H9 (cell line): Measurements from ENCODE around the gene DAB1. TPM values are rescaled to one million over a fixed set of nuclear protein-coding genes. Genes with fewer than 3 reads are reported as not detected.

Experiments
- DNase-seq: peaks from one replicate; pipeline ENCODE4 v3.0.0-alpha.2; 2017
- H2AFZ ChIP-seq: one replicate; pipeline ENCODE4 v1.6.1; 2013; ENCODE audit warnings: mild to moderate bottlenecking, low read length, control low read depth, moderate library complexity
- H2AK5ac ChIP-seq: 2 replicates; pipeline ENCODE4 v1.6.1; 2013; ENCODE audit warnings: low read length, control low read depth, mixed read lengths; ENCODE audit not compliant: insufficient read length
- H2BK120ac ChIP-seq: one replicate; pipeline ENCODE4 v1.6.1; 2013; ENCODE audit warnings: low read depth, mild to moderate bottlenecking, low read length, control low read depth, inconsistent platforms; ENCODE audit not compliant: poor library complexity, severe bottlenecking
- H2BK12ac ChIP-seq: 2 replicates; pipeline ENCODE4 v1.6.1; 2013; ENCODE audit warnings: low read length, control low read depth, mixed read lengths, low read depth; ENCODE audit not compliant: insufficient read length
- H2BK15ac ChIP-seq: 2 replicates; pipeline ENCODE4 v1.6.1; 2013; ENCODE audit warnings: low read depth, low read length, control low read depth
- H2BK20ac ChIP-seq: one replicate; pipeline ENCODE4 v1.6.1; 2013; ENCODE audit warnings: low read depth, mild to moderate bottlenecking, low read length, control low read depth, inconsistent platforms; ENCODE audit not compliant: poor library complexity, severe bottlenecking
- H2BK5ac ChIP-seq: 2 replicates; pipeline ENCODE4 v1.6.1; 2013; ENCODE audit warnings: low read length, control low read depth, mixed read lengths; ENCODE audit not compliant: insufficient read length
- H3K14ac ChIP-seq: 2 replicates; pipeline ENCODE4 v1.6.1; 2013; ENCODE audit warnings: low read length, control low read depth; ENCODE audit not compliant: insufficient read depth
- H3K18ac ChIP-seq: 2 replicates; pipeline ENCODE4 v1.6.1; 2013; ENCODE audit warnings: low read depth, mild to moderate bottlenecking, mixed read lengths, low read length, control low read depth; ENCODE audit not compliant: insufficient read length
- H3K23ac ChIP-seq: 2 replicates; pipeline ENCODE4 v1.6.1; 2013; ENCODE audit warnings: low read length, control low read depth, mixed read lengths, low read depth; ENCODE audit not compliant: insufficient read length
- H3K23me2 ChIP-seq: 2 replicates; pipeline ENCODE4 v1.6.1; 2013; ENCODE audit warnings: low read depth, mild to moderate bottlenecking, mixed read lengths, low read length, control low read depth; ENCODE audit not compliant: insufficient read length, poor library complexity, severe bottlenecking
- H3K27ac ChIP-seq: 2 replicates; pipeline ENCODE4 v1.5.1; 2013; ENCODE audit warnings: low read length, control low read depth, mixed read lengths, low read depth; ENCODE audit not compliant: insufficient read length
- H3K27me3 ChIP-seq: 2 replicates; pipeline ENCODE4 v1.6.1; 2013; ENCODE audit warnings: low read length, control low read depth, inconsistent platforms; ENCODE audit not compliant: insufficient read depth
- H3K4ac ChIP-seq: 2 replicates; pipeline ENCODE4 v1.6.1; 2013; ENCODE audit warnings: low read depth, mild to moderate bottlenecking, control low read depth, inconsistent platforms, low read length, moderate library complexity
- H3K4me1 ChIP-seq: 2 replicates; pipeline ENCODE4 v1.6.1; 2013; ENCODE audit warnings: low read length, control low read depth, inconsistent platforms; ENCODE audit not compliant: insufficient read depth
- H3K4me2 ChIP-seq: 2 replicates; pipeline ENCODE4 v1.6.1; 2013; ENCODE audit warnings: low read length, control low read depth, mixed read lengths; ENCODE audit not compliant: insufficient read length, insufficient read depth
- H3K56ac ChIP-seq: 2 replicates; pipeline ENCODE4 v1.6.1; 2013; ENCODE audit warnings: low read depth, mild to moderate bottlenecking, mixed read lengths, low read length, control low read depth; ENCODE audit not compliant: insufficient read length
- H3K79me1 ChIP-seq: 2 replicates; pipeline ENCODE4 v1.6.1; 2013; ENCODE audit warnings: low read depth, mild to moderate bottlenecking, moderate library complexity, low read length, control low read depth, inconsistent platforms; ENCODE audit not compliant: insufficient read depth, poor library complexity, severe bottlenecking
- H3K79me2 ChIP-seq: 2 replicates; pipeline ENCODE4 v1.6.1; 2013; ENCODE audit warnings: low read length, control low read depth, inconsistent platforms; ENCODE audit not compliant: insufficient read depth
- H3K9ac ChIP-seq: 2 replicates; pipeline ENCODE4 v1.6.1; 2013; ENCODE audit warnings: low read length, control low read depth, mixed read lengths; ENCODE audit not compliant: insufficient read length; ENCODE audit errors: extremely low read depth
- H3K9me3 ChIP-seq: one replicate; pipeline ENCODE4 v1.6.1; 2013; ENCODE audit warnings: low read depth, low read length, inconsistent platforms; ENCODE audit not compliant: control insufficient read depth
- H3T11ph ChIP-seq: one replicate; pipeline ENCODE4 v1.6.1; 2013; ENCODE audit warnings: mild to moderate bottlenecking, low read length, control low read depth, inconsistent platforms
- H4K20me1 ChIP-seq: one replicate; pipeline ENCODE4 v1.6.1; 2013; ENCODE audit not compliant: control insufficient read depth, insufficient read length, insufficient read depth
- H4K5ac ChIP-seq: 2 replicates; pipeline ENCODE4 v1.6.1; 2013; ENCODE audit warnings: low read depth, mild to moderate bottlenecking, mixed read lengths, low read length, control low read depth; ENCODE audit not compliant: insufficient read length
- H4K8ac ChIP-seq: replicated peaks from 2 replicates; pipeline ENCODE4 v1.6.1; 2013; ENCODE audit warnings: low read length, control low read depth, mixed read lengths, low read depth; ENCODE audit not compliant: insufficient read length
- H4K91ac ChIP-seq: 2 replicates; pipeline ENCODE4 v1.6.1; 2013; ENCODE audit warnings: low read depth, mild to moderate bottlenecking, moderate library complexity, mixed read lengths, low read length, control low read depth; ENCODE audit not compliant: insufficient read length
- H3K27ac Mint-ChIP-seq, 3 experiments: 2 replicates in 2 of 3; 3 replicates in 1 of 3; pipeline ENCODE4 v1.8.0; 2020 to 2021; ENCODE audit warnings: mixed read lengths in 3 of 3, mild to moderate bottlenecking in 1 of 3, moderate library complexity in 1 of 3
- H3K27me3 Mint-ChIP-seq: 2 replicates; pipeline ENCODE4 v1.8.0; 2021; ENCODE audit warnings: low read depth, mild to moderate bottlenecking, moderate library complexity, mixed read lengths
- H3K36me3 Mint-ChIP-seq, 3 experiments: 2 replicates in 2 of 3; 3 replicates in 1 of 3; pipeline ENCODE4 v1.8.0; 2020 to 2021; ENCODE audit warnings: low read depth in 3 of 3, mixed read lengths in 3 of 3; ENCODE audit not compliant: insufficient read depth in 1 of 3
- H3K4me1 Mint-ChIP-seq, 2 experiments: 2 replicates each; pipeline ENCODE4 v1.8.0; 2020; ENCODE audit warnings: mixed read lengths in 2 of 2
- H3K4me3 Mint-ChIP-seq, 2 experiments: 2 replicates in 1 of 2; 3 replicates in 1 of 2; pipeline ENCODE4 v1.8.0; 2020 to 2021; ENCODE audit warnings: mild to moderate bottlenecking in 2 of 2, mixed read lengths in 2 of 2, moderate library complexity in 1 of 2
- H3K9me3 Mint-ChIP-seq, 2 experiments: 2 replicates in 1 of 2; 3 replicates in 1 of 2; pipeline ENCODE4 v1.8.0; 2020; ENCODE audit warnings: mild to moderate bottlenecking in 2 of 2, mixed read lengths in 2 of 2, moderate library complexity in 1 of 2
- WGBS: extraction: QIAGEN DNeasy Blood & Tissue Kit; methylation state at CpG from one replicate; pipeline ENCODE4 v1.1.7; 2013; ENCODE audit warnings: missing lambda C conversion rate, low lambda C conversion rate, mixed read lengths; ENCODE audit not compliant: insufficient read length; ENCODE audit errors: extremely low coverage; 5-methylcytosine and 5-hydroxymethylcytosine counted together
- total RNA-seq: library from RNA; stranded (reverse); gene quantifications from 2 replicates; pipeline ENCODE4 v1.2.1, GENCODE V29; 2021
- TF ChIP-seq, protein P1 (sequence below): fragments of 200-600 bp; sonication (generic); conservative IDR thresholded peaks from 3 replicates; pipeline ENCODE4 v1.8.0; 2021; ENCODE audit warnings: antibody characterized with exemption, mild to moderate bottlenecking

Gene DAB1
- total RNA-seq, 1 experiment from 2014 or later: 9.3 TPM

DNA sequence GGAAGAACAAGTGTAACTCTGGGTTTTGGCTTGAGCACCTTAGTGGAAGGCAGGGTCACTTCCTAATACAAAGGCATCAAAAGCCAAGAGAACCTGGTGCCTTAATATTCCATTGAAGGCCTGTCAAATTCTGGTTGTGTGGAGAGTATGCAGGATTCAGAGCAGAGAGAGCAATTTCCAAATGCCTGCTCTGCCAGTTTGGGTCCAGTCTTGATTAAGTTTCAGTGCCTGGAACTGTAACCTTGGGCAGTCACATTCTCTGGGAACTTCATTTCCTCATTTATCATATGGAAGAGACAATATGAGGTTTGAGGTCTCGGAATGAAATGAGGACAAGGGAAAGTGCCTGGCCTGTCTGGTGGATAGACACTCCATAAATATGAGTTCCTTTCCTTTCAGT lies 260.1 kb downstream of the DAB1 start:
- no peak overlapping the region for H4K91ac ChIP-seq
- no peak overlapping the region for H2BK15ac ChIP-seq
- no peak overlapping the region for H3K4me3 Mint-ChIP-seq
- no peaks in the 10 kb centered on the region for H3K79me2 ChIP-seq
- no peak overlapping the region for H3K9ac ChIP-seq
- no peak overlapping the region for H3T11ph ChIP-seq
- no peaks in the 10 kb centered on the region for H3K79me1 ChIP-seq
- no peaks in the 10 kb centered on the region for H3K36me3 Mint-ChIP-seq
- H3K9me3 Mint-ChIP-seq: no peaks in the 10 kb centered on the region
- H3K56ac ChIP-seq: no peak overlapping the region
- H3K27ac ChIP-seq: no peak overlapping the region
- H3K4me1 ChIP-seq: peaks cover 11% of the 10 kb centered on the region
- H2AFZ ChIP-seq: no peak overlapping the region
- H4K8ac ChIP-seq: no peak overlapping the region
- H3K18ac ChIP-seq: no peak overlapping the region
- H2AK5ac ChIP-seq: no peak overlapping the region
- no peak for DNase-seq
- WGBS: no CpG with 5 or more reads among the region's 1 CpG
- no peak overlapping the region for H4K5ac ChIP-seq
- H3K4me1 Mint-ChIP-seq: peaks cover 50 to 53% of the 10 kb centered on the region in 2 experiments
- no peak overlapping the region for H3K14ac ChIP-seq
- H3K27me3 ChIP-seq: no peaks in the 10 kb centered on the region
- no peak overlapping the region for H2BK12ac ChIP-seq
- H3K23ac ChIP-seq: no peak overlapping the region
- H2BK5ac ChIP-seq: no peak overlapping the region
- H3K23me2 ChIP-seq: no peaks in the 10 kb centered on the region
- no peak overlapping the region for H3K4ac ChIP-seq
- H2BK120ac ChIP-seq: no peak overlapping the region
- no peaks in the 10 kb centered on the region for H3K9me3 ChIP-seq
- no peak overlapping the region for H3K4me2 ChIP-seq
- H3K27me3 Mint-ChIP-seq: peaks cover 1% of the 10 kb centered on the region; the same call in 1 of the 2 replicates
- H4K20me1 ChIP-seq: no peaks in the 10 kb centered on the region
- no peak overlapping the region for H3K27ac Mint-ChIP-seq
- no peak overlapping the region for H2BK20ac ChIP-seq
- TF ChIP-seq, protein P1, sequence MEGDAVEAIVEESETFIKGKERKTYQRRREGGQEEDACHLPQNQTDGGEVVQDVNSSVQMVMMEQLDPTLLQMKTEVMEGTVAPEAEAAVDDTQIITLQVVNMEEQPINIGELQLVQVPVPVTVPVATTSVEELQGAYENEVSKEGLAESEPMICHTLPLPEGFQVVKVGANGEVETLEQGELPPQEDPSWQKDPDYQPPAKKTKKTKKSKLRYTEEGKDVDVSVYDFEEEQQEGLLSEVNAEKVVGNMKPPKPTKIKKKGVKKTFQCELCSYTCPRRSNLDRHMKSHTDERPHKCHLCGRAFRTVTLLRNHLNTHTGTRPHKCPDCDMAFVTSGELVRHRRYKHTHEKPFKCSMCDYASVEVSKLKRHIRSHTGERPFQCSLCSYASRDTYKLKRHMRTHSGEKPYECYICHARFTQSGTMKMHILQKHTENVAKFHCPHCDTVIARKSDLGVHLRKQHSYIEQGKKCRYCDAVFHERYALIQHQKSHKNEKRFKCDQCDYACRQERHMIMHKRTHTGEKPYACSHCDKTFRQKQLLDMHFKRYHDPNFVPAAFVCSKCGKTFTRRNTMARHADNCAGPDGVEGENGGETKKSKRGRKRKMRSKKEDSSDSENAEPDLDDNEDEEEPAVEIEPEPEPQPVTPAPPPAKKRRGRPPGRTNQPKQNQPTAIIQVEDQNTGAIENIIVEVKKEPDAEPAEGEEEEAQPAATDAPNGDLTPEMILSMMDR: no peak
